22Rv1 (cell line): ENCODE data around the gene MED4.

Experiments
- ZFX ChIP-seq: fragments of 450-650 bp; IDR thresholded peaks from 2 replicates; pipeline ENCODE4 v1.6.1; 2017; ENCODE audit warnings: antibody characterized with exemption, borderline replicate concordance
- TF ChIP-seq, protein P1 (sequence below): fragments of 450-650 bp; IDR thresholded peaks from 2 replicates; pipeline ENCODE4 v1.5.1; 2017; ENCODE audit warnings: mild to moderate bottlenecking

DNA sequence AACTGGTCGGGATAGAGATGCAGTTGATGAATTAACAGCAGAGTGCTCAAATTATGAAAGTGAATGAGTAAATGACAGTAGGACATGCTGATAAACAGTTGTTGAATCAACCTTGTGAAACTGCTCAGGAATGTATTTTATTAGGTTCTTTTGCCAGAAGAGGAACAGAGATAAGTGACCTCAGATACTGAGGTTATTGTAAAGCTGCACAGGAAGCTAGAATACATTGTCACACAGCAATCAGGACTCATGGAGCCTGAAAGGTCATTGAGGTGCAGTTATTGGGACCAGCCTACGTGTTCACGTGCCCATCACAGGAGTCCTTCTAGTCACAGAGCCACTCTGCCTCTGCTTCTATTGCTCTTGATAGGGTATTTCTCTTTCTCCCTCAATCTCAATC lies 47.5 kb upstream of the MED4 start:
- TF ChIP-seq, protein P1, sequence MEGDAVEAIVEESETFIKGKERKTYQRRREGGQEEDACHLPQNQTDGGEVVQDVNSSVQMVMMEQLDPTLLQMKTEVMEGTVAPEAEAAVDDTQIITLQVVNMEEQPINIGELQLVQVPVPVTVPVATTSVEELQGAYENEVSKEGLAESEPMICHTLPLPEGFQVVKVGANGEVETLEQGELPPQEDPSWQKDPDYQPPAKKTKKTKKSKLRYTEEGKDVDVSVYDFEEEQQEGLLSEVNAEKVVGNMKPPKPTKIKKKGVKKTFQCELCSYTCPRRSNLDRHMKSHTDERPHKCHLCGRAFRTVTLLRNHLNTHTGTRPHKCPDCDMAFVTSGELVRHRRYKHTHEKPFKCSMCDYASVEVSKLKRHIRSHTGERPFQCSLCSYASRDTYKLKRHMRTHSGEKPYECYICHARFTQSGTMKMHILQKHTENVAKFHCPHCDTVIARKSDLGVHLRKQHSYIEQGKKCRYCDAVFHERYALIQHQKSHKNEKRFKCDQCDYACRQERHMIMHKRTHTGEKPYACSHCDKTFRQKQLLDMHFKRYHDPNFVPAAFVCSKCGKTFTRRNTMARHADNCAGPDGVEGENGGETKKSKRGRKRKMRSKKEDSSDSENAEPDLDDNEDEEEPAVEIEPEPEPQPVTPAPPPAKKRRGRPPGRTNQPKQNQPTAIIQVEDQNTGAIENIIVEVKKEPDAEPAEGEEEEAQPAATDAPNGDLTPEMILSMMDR = no peak
- TF ChIP-seq ZFX = no peak
